GM21390 (cell line): ENCODE measurements around the gene JAZF1.
A peak's percentile ranks its signal among the peaks of the same experiment; 100 is the strongest.

Experiments
- ATAC-seq: cut with Tn5 transposase; IDR thresholded peaks from one replicate; pipeline ENCODE4 v1.9.1; 2021; ENCODE audit not compliant: unreplicated experiment

Gene JAZF1

GRCh38 chr7:28166982-28167715, 13.4 kb downstream of the JAZF1 start:
- ATAC-seq, result no peak

GRCh38 chr7:28165961-28166955, 14.3 kb downstream of the JAZF1 start:
- ATAC-seq, result no peak

- no peak for ATAC-seq
Measured at GRCh38 chr7:28165261-28165660, 15.3 kb downstream of the JAZF1 start.

- ATAC-seq, result no peak
Measured at GRCh38 chr7:28163949-28164348, 16.6 kb downstream of the JAZF1 start.

GRCh38 chr7:28161331-28161730, 19.3 kb downstream of the JAZF1 start:
- ATAC-seq, result no peak

- no peak for ATAC-seq
Measured at GRCh38 chr7:28160551-28160991, 20.0 kb downstream of the JAZF1 start.

GRCh38 chr7:28157831-28158416, 22.7 kb downstream of the JAZF1 start:
- ATAC-seq, result no peak

- no peak for ATAC-seq
Measured at GRCh38 chr7:28157076-28157745, 23.4 kb downstream of the JAZF1 start.

- ATAC-seq, result no peak
Measured at GRCh38 chr7:28156401-28156800, 24.2 kb downstream of the JAZF1 start.

GRCh38 chr7:28155964-28156363, 24.6 kb downstream of the JAZF1 start:
- no peak for ATAC-seq

GRCh38 chr7:28155019-28155660, 25.5 kb downstream of the JAZF1 start:
- peak; percentile 78 for ATAC-seq

GRCh38 chr7:28152594-28152993, 28.0 kb downstream of the JAZF1 start:
- no peak for ATAC-seq

GRCh38 chr7:28151965-28152364, 28.6 kb downstream of the JAZF1 start:
- ATAC-seq, result peak; percentile 30

- no peak for ATAC-seq
Measured at GRCh38 chr7:28149291-28150101, 31.1 kb downstream of the JAZF1 start.

- no peak for ATAC-seq
Measured at GRCh38 chr7:28145931-28146330, 34.7 kb downstream of the JAZF1 start.

- no peak for ATAC-seq
Measured at GRCh38 chr7:28145090-28145626, 35.4 kb downstream of the JAZF1 start.

- ATAC-seq, result no peak
Measured at GRCh38 chr7:28144266-28144665, 36.3 kb downstream of the JAZF1 start.

GRCh38 chr7:28142650-28143049, 37.9 kb downstream of the JAZF1 start:
- no peak for ATAC-seq

GRCh38 chr7:28140979-28141378, 39.6 kb downstream of the JAZF1 start:
- no peak for ATAC-seq
